GM23338 (cell line): ENCODE measurements around the gene CORO7. TPM values are rescaled to one million over a fixed set of nuclear protein-coding genes. Genes with fewer than 3 reads are reported as not detected.

Experiments used
- CREB1 ChIP-seq: fragments of 250-450 bp; sonication (Bioruptor Pico); IDR thresholded peaks from 2 replicates; pipeline ENCODE4 v1.5.0; 2020; ENCODE audit warnings: low read depth, mild to moderate bottlenecking, moderate library complexity
- POLR2AphosphoS5 ChIP-seq: IDR thresholded peaks from 2 replicates; pipeline ENCODE4 v1.6.1; 2016; ENCODE audit warnings: antibody characterized with exemption, low read depth
- REST ChIP-seq: IDR thresholded peaks from one replicate; pipeline ENCODE4 v1.6.1; 2018; ENCODE audit warnings: antibody characterized with exemption; ENCODE audit not compliant: unreplicated experiment
- ZNF331 ChIP-seq: fragments of 250-450 bp; sonication (Bioruptor Pico); IDR thresholded peaks from 2 replicates; pipeline ENCODE4 v1.5.0; 2020; ENCODE audit warnings: low read depth, mild to moderate bottlenecking, moderate library complexity
- ZNF462 ChIP-seq: fragments of 250-450 bp; sonication (Bioruptor Pico); IDR thresholded peaks from 2 replicates; pipeline ENCODE4 v1.5.0; 2020; ENCODE audit warnings: mild to moderate bottlenecking, moderate library complexity
- polyA plus RNA-seq: library from polyadenylated mRNA; unstranded; fragments of >200 nt; fragmentation: Nextera tagmentation; extraction: Ambion mirVana; gene quantifications from 2 replicates; pipeline ENCODE4 v1.2.1, GENCODE V29; 2016
- total RNA-seq: library from RNA; depleted of rRNA; stranded (reverse); fragments of >200 nt; shearing (Covaris generic); gene quantifications from 2 replicates; pipeline ENCODE4 v1.2.3, GENCODE V29; 2014
- TF ChIP-seq, protein P1 (sequence below), 2 experiments: fragments of 200-600 bp in 1 of 2; sonication (generic) in 1 of 2; conservative IDR thresholded peaks; 2 replicates each; pipeline versions ENCODE4 v1.5.1 to v1.6.1; 2016 to 2017; ENCODE audit warnings: antibody characterized with exemption in 2 of 2, low read depth in 2 of 2, mild to moderate bottlenecking in 2 of 2, moderate library complexity in 1 of 2

CORO7 gene
- total and polyA plus RNA-seq, 2 experiments from 2014 or later = 14.2 to 46.4 TPM

DNA sequence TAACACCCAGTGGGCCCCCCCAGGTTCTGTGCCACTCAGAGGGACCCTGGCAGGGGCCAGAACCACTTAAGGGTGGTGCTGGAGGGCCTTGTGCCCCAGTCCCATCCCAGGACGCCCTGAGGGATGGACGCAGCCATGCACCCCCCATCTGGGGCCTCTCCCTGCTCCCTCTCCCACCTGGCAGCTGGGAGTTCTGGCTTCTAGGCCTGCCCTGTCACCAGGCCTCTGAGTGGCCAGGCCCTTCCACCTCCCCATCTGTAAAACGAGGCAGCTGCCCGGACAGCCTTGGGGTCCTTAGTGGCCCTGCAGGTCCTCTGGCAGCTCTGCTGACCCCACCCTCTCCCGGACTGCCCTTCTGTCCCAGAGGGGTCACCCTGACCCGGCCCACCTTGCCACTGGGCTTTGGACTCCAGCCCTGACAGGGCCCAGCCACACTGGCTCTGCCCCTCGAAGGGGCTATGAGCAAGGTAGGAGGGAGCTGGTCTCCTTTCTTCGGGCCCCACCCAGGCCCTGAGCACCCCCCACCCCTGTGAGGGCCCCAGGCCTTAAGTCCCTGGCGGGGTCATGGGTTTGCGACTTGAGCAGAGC, 77.6 kb downstream of the CORO7 start (continued):
- TF ChIP-seq ZNF462 (CRISPR knock-in tag) (no peak), CREB1 (CRISPR knock-in tag) (no peak), POLR2AphosphoS5 (no peak; the same call in 1 of the 2 replicates), ZNF331 (CRISPR knock-in tag) (no peak), REST (no peak)
- TF ChIP-seq, protein P1, sequence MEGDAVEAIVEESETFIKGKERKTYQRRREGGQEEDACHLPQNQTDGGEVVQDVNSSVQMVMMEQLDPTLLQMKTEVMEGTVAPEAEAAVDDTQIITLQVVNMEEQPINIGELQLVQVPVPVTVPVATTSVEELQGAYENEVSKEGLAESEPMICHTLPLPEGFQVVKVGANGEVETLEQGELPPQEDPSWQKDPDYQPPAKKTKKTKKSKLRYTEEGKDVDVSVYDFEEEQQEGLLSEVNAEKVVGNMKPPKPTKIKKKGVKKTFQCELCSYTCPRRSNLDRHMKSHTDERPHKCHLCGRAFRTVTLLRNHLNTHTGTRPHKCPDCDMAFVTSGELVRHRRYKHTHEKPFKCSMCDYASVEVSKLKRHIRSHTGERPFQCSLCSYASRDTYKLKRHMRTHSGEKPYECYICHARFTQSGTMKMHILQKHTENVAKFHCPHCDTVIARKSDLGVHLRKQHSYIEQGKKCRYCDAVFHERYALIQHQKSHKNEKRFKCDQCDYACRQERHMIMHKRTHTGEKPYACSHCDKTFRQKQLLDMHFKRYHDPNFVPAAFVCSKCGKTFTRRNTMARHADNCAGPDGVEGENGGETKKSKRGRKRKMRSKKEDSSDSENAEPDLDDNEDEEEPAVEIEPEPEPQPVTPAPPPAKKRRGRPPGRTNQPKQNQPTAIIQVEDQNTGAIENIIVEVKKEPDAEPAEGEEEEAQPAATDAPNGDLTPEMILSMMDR (conservative IDR thresholded peaks at IDR 0.05; ENCODE audit: low read depth in 2 of 2) = no peak
